ENCODE data around the gene CAPZB.

DNA sequence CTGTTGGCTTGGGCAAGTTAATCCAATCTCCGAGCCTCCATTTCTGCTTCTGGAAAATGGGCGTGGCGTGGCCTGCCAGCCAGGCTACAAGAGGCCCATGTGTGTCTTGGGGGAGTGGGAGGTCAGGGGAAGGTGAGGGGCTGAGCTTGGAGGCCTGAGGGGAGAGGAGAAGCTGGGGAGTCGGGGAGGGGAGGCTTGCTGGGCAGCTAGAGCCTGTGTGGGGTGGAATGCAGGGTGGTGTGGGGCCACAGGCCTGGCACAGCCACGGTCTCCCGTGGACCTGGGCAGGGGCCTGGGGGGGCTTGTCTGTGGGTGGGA, 158.6 kb downstream of the CAPZB start:
- TF ChIP-seq, protein P1, sequence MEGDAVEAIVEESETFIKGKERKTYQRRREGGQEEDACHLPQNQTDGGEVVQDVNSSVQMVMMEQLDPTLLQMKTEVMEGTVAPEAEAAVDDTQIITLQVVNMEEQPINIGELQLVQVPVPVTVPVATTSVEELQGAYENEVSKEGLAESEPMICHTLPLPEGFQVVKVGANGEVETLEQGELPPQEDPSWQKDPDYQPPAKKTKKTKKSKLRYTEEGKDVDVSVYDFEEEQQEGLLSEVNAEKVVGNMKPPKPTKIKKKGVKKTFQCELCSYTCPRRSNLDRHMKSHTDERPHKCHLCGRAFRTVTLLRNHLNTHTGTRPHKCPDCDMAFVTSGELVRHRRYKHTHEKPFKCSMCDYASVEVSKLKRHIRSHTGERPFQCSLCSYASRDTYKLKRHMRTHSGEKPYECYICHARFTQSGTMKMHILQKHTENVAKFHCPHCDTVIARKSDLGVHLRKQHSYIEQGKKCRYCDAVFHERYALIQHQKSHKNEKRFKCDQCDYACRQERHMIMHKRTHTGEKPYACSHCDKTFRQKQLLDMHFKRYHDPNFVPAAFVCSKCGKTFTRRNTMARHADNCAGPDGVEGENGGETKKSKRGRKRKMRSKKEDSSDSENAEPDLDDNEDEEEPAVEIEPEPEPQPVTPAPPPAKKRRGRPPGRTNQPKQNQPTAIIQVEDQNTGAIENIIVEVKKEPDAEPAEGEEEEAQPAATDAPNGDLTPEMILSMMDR (IDR thresholded peaks at IDR 0.05): no peak
- TF ChIP-seq POLR2A (IDR thresholded peaks at IDR 0.05): no peak
